ENCODE data around the gene DNAAF6.

DNA sequence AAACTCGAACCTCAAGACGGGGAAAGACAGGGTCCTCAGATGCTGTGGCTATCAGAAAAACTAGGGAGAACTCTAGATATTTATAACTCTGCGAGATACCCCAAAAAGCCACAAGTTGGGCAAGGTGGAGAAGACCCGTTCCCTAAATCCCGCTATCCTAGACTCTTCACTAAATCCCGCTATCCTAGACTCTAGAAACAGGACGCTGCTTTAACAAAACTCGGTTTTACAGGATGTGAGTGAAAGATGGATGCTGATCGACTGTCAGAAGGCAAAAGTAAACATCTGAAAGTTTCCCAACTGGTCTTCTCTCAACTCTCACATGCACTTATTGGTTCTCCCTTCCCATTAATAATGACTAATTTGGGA lies 270 bp downstream of the DNAAF6 start:
- TF ChIP-seq, protein P1, sequence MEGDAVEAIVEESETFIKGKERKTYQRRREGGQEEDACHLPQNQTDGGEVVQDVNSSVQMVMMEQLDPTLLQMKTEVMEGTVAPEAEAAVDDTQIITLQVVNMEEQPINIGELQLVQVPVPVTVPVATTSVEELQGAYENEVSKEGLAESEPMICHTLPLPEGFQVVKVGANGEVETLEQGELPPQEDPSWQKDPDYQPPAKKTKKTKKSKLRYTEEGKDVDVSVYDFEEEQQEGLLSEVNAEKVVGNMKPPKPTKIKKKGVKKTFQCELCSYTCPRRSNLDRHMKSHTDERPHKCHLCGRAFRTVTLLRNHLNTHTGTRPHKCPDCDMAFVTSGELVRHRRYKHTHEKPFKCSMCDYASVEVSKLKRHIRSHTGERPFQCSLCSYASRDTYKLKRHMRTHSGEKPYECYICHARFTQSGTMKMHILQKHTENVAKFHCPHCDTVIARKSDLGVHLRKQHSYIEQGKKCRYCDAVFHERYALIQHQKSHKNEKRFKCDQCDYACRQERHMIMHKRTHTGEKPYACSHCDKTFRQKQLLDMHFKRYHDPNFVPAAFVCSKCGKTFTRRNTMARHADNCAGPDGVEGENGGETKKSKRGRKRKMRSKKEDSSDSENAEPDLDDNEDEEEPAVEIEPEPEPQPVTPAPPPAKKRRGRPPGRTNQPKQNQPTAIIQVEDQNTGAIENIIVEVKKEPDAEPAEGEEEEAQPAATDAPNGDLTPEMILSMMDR (IDR thresholded peaks at IDR 0.05), result no peak
- TF ChIP-seq POLR2A (IDR thresholded peaks at IDR 0.05), result no peak

Data from stomach (tissue), 4 donors.